ENCODE data around the gene TEX264.

GRCh38 chr3:51671734-51672475 is 853 bp downstream of the TEX264 start:
- TF ChIP-seq POLR2AphosphoS5 (IDR thresholded peaks at IDR 0.05; ENCODE audit: low read depth, low read length) (no peak), SIN3A (IDR thresholded peaks at IDR 0.05; ENCODE audit: borderline replicate concordance, insufficient read depth, low read length) (no peak), REST (IDR thresholded peaks at IDR 0.05; ENCODE audit: insufficient read depth in 1 of 2, low read depth in 2 of 2, low read length in 2 of 2) (no peak)
